ENCODE data around the gene TUBGCP4.
A peak's percentile ranks its signal among the peaks of the same experiment; 100 is the strongest.
"Not testable (repeated sequence)": the region's sequence is repeated elsewhere in the genome, so short reads cannot be mapped to it uniquely, and the experiment has no call there.

TUBGCP4 gene, protein sequence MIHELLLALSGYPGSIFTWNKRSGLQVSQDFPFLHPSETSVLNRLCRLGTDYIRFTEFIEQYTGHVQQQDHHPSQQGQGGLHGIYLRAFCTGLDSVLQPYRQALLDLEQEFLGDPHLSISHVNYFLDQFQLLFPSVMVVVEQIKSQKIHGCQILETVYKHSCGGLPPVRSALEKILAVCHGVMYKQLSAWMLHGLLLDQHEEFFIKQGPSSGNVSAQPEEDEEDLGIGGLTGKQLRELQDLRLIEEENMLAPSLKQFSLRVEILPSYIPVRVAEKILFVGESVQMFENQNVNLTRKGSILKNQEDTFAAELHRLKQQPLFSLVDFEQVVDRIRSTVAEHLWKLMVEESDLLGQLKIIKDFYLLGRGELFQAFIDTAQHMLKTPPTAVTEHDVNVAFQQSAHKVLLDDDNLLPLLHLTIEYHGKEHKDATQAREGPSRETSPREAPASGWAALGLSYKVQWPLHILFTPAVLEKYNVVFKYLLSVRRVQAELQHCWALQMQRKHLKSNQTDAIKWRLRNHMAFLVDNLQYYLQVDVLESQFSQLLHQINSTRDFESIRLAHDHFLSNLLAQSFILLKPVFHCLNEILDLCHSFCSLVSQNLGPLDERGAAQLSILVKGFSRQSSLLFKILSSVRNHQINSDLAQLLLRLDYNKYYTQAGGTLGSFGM

DNA sequence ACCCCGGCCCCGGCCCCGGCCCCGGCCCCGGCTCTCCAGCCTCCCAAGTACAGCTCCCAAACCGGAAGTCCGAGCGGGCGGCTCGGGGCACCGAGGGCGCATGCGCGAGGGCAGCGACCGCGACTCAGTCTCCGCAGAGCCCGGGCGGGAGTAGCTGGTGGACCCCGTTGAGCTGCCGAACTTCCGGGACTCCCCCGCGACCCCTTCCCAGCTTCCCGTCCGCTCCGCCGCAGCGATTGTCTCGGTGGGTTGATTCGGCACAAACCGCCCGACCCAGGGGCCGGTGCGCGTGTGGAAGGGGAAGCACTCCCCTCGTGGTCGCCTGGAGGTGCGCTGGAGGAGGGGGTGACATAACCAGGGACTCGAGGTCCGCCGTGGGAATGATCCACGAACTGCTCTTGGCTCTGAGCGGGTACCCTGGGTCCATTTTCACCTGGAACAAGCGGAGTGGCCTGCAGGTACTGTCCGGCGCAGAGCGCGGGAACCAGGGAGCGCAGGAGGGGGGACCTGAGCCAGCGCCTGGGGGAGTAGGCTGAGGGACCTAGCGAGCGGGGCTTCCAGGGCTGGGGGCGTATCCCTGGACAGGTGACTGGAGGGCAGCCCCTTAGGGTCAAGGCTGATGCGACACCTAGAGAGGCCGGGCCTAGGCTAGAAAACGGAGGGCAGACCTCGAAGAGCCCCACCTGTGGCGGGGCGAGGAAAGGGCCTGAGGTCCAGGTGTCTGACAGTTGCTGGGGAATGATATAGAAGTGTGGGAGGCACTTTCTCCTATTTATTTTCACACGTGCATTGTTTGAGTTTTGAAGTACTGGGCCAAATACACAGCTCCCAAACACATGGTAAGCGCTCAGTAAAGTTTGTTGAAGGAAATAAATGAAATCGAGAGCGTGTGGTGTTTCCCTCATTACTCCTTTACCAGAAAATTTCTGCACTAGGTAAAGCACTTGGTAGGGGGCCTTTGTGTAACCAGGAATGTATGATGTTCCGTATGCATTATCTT, at the start of gene TUBGCP4, which contains the start of gene ZSCAN29:
TSS of gene TUBGCP4 (plus strand) at position 127 of the 1,000 bp plus-strand sequence. CDS start at position 381, 254 bp downstream.
TSS of gene ZSCAN29 (minus strand) at position 69 of the 1,000 bp plus-strand sequence. CDS start 1,130 bp downstream, outside the sequence.
- DNase-seq: peak; percentile 93

DNA sequence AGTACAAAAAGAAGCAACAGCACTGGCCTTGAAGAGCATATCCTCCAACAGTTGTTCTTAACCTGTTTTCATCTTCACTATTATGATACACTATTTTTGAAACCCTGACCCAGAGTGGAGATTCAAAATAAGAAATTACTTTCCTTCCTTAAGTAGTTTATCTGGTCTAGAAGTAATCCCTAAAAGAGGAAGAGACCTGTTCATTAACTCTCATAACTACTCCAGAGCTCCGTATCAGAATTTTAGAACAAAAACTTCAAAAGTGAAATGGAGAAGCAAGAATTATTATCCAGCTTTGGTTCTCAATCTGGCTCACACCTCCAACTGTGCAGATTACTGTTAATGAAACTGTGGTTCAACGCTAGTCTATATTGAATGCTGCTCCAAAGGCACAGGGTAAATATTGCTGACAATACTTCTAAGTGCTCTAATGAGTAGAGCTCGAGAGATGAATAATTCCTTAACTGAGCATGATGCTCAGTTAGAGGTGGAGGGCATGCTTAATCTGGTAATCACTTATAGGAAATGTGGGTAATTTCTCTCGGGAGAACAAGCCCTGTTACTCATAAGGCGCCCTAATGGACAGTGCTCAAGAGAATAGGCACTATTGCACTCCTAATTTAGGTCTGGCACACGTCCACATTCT, 45.7 kb upstream of the TUBGCP4 start:
- no peak for DNase-seq

DNA sequence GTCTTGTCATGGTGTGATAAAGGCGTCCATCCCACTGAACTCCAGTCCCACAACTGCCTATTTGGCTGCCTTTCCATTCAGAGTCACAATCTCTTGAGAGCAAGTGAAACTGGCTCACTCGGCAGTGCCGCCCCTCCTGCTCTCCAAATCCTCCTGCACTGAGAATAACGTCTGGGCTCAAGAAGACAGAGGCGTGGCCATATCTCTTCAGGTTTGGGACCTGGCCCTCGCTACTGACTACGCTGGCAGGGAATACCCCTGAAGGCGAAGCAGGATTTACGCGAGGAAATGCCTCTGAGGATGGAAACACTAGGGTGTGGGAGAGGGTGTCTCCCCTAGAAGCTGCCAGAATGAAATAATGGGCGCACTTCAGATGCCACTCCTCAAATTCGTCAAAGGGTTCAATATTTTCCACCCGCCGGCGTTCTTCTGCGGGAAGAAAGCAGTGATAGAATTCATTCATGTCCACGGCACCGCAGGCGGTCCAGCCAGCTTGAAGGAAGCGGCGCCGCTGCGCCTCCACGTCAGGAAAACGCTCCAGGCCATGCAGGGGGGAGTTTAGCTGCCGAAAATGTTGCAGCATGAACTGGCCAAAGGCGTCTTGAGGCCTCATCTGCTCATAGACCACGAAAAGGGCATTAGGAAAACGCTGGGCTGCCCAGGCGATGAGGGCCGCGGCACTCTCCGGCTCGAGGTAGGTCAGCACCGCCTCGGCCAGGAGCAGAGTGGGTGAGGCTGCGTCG, 41.5 kb upstream of the TUBGCP4 start:
- DNase-seq: no peak

DNA sequence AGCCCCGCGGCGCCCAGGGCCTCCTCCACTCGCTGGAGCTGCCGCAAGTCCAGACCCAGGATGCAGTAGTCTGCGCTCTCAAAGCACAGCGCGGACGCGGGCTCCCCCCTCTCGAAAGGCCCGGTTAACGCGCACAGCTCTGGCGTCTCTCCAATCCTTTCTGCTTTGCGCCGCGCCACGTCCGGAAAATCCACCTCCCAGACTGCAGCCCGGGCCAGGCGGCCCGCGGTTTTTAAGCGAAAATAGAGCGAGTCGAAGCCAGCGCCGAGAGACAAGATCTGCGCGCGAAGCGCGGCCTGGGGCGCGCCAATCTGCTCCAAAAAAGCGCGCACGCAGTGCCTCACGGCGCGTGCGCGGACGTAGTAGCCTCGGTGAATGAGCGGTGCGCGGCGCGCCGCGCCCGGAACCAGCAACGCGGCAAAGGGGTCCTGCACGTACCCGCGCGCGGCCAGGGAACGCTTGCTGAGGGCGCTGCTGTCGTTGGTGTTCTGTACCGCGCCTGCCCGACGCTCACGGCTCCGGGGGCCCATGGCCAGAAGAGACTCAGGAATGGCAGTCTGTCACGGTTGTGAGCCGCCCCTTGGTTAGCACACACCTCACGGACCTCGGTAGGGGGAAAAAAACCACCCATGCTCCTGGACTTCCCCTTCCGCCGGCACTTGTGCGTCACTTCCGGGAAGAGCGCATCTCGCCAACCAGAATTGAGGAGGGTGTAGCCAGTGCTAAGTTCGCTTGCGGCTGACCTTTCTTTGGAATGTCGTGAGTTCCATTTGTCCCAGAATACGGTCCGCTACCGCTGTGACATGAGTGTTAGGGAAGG, 40.7 kb upstream of the TUBGCP4 start, which contains the start of gene LCMT2:
TSS of gene LCMT2 (minus strand) at position 614 of the 820 bp plus-strand sequence. CDS start at position 530, 84 bp downstream.
- peak; percentile 94 for DNase-seq

DNA sequence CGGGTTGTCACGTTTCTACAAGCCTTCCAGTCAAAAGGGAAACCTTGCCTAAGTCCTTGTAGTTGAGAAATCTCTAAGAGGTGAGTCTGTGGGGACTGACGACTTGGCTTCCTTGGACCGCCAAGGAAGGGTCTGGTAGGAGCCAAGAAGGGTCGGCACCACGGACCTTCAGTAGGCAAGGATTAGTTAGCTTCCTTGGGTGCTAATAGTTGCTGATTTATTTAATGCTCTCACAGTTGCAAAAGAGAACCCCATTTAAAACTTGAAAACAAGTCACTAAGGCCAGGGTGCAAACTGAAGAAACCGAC, 40.2 kb upstream of the TUBGCP4 start:
- no peak for DNase-seq

DNA sequence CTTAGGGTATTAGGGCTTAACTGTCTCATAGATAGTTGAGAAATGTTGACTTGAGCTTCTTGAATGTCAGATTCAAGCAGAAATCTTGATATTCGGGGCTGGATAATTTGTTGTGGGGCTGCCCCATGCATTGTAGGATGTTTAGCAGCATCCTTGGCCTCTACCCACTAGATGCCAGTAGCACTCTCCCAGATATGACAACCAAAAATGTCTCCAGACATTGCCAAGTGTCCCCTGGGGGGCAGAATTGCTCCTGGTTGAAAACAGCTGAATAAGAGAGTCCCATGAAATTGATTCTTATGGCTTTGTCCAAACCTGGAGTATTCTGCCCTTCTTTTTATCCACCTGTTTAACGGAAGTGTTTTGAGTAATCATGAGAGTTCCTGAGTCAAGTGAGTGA, 24.6 kb upstream of the TUBGCP4 start:
- no peak for DNase-seq

DNA sequence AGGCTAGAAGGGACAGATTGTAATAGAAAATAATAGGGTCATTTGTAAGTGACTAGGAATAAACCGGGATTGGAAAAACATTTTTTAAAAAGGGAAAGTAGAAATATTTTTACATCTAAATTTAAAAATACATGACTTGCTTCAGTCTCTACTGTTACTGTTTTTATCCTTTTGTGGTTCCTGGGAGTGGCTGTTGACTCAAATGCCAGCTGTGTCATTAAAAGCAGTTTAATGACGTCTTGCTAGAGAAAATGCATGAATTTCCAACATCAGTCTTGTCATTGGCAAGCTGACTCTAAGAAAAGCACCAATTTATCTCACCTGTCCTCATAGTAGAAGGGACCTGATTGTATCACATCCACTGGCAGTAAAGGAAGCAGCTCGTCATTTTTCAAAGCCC, 23.8 kb upstream of the TUBGCP4 start:
- no peak for DNase-seq

DNA sequence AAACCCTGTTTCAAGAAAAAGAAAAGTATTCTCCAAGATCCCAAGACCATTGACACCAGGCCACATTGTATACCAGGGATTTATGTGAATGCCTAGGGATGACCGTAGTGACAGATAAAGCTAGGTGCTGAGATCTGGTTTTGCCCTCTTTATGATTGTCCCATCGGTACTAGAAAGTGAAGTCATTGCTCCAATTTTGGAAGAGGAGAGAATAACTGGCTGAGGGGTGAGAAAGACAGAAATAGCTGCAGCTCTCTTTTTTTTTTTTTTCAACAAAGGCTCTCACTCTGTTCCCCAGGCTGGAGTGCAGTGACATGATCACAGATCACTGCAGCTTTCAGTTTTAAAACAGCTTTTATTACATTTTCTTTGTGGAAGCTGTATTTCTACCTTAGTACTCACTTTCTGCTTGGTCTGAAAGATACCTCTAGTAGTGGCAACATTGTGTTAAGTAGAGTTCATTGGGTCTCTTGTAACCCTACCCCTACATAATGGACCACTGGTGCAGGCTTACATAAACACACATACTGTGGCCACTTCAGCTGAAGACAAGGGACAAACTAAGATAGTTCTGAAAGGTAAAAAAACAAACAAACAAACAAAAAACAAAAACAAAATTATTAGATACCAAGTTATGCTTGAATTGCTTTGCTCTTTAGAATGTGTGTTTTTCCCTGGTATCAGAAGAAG, 18.1 kb upstream of the TUBGCP4 start:
- DNase-seq: no peak

DNA sequence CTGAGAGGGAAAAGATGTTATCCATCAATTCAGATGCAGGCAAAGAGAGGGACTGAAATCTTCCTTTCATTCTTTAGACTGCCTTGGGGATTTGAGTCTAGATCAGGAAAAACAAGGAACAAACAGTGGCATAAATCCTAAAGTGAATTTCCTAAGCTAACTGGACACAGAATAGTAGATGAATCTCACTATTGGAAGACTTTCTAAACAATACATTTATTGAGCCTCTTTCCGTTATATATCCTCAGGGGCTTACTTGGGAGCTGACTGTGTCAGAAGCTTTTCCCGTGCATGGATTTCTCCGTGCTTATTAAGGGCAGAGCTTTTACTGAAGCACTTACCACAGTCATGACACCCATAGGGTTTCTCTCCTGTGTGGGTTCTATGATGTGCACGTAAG, 10.1 kb upstream of the TUBGCP4 start:
- DNase-seq: no peak

DNA sequence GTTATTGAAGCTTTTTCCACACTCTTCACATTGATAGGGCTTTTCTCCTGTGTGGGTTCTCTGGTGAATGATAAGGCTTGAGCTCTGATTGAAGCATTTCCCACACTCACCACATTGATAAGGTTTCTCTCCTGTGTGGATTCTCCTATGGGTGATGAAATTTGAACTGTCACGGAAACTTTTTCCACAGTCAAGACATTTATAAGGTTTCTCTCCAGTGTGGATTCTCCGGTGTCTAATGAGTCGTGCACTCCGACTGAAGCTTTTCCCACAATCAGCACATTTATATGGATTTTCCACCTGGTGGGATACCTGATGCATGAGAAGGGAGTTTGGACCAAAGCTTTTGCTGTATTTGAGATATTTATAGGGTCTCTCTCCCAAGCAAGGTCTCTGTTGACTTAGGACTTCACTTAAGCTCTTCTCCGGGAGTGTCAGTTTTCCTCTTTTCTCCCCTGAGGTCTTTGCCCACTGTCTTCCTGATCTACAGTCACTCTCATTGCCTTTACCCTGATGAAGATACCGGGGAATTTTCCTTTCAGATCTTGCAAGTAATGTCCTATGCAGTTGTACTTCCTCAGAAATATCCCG, 9.5 kb upstream of the TUBGCP4 start:
- DNase-seq: no peak

DNA sequence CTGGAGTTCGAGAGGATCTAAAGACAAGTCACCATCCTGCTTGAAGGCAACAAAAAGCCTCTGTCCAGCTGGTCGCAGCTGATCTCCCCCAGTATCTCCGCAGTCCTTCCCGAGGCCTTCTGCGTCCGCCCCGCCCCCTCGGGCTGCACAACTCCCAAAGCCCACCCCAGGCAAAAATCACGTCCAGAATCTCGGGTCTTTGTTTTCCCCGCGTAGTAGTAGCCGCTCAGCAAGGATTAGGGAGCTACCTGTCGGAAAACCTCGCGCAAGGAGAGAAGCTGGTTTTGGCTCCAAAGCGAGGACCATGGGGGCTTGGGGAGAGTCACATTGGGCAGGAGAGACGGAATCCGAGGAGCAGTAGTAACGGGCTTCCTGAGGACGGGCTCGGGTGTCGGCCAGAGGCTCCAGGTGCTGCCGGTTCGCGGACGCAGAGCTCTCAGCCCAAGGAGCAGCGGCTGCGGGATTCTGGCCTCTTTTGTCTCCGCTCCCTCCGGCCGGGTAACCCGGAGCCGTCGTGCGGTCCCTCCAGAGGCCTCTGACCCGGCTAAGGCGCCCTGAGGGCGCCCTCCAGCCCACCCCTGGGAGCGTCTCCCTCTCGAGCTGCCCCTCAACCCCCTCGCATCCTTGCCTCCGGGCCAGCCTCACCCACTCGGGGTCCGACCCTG, 459 bp upstream of the TUBGCP4 start:
- DNase-seq: no peak

DNA sequence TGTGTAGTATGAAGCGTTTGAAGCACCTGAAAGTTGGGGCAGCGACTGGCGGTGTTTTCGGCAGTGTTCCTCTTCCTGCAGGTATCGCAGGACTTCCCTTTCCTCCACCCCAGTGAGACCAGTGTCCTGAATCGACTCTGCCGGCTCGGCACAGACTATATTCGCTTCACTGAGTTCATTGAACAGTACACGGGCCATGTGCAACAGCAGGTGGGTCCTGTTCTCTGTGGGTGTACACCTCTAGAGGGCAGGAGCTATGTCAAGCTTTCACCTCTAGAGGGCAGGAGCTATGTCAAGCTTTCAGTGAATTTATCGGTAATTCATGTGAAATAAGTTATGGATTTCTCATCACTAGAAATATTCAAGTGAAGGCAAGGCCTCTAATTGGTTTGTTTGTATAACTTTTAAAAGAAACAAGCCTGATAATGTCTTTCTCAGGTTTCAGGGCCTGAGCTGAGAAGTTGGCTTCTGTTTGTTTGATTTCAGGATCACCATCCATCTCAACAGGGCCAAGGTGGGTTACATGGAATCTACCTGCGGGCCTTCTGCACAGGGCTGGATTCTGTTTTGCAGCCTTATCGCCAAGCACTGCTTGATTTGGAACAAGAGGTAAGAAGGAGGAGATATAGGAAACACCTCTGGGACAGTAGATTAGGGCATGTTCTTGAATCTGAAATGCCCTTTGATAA, 5.3 kb downstream of the TUBGCP4 start:
- peak; percentile 59 for DNase-seq

DNA sequence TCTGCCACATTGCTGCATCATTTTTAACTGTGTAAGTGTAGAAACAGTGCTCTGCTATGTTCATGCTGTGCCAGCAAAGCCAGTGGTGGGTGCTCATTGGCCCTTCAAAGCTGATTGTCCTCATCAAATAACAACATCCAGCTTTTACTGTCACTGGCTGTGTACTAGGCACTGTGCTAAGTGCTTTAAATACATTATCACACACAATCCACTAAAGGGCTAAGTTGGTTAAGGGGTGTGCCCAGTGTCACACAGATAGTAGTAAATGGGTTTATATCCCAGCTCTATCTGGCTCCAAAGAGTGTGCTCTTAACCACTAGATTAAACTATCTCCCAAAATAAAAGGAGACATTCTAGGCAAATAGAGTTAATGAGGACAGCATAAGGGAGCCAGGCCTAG, 7.7 kb downstream of the TUBGCP4 start:
- DNase-seq: no peak

DNA sequence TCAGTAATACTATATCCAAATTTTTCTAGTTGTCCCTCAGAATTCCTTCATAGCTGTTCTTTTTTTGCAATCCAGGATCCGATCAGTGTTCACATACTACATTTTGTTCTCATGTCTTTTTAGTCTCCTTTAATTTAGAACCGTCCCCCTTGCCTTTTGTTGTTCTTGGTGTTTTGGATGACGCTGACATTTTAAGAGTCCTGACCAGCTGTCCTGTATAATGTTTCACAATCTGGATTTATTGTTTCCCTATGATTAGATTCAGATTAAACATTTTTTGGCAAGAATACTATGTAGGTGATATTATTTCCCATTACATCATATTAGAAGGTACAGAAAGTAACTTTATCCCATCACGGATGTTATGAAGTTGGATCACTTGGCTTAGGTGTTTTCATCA, 11.4 kb downstream of the TUBGCP4 start:
- DNase-seq: no peak

DNA sequence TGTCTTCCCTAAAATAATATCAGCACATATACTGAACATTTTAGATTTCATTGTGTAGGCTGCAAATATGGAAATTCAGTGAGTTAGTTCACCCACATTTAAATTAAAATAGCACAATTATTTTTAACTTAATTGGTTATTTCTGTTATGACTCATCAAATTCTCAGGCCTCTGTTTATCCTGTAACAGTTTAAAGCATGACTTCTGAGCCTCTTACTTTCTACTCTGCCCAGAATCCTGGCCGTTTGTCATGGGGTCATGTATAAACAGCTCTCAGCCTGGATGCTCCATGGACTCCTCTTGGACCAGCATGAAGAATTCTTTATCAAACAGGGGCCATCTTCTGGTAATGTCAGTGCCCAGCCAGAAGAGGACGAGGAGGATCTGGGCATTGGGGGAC, 12.2 kb downstream of the TUBGCP4 start:
- DNase-seq: no peak

DNA sequence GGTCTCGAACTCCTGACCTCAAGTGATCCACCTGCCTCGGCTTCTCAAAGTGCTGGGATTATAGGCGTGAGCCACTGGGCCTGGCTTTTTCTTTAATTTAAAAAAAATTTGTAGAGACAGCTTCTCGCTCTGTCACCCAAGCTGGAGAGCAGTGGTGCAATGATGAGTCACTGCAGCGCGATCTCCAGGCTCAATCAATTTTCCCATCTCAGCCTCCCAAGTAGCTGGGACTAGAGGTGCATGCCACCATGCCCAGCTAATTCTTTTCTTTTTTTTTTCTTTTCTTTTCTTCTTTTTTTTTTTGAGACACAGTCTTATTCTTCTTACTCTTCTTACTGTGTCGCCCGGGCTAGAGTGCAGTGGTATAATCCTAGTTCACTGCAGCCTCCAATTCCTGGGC, 19.8 kb downstream of the TUBGCP4 start:
- no peak for DNase-seq

DNA sequence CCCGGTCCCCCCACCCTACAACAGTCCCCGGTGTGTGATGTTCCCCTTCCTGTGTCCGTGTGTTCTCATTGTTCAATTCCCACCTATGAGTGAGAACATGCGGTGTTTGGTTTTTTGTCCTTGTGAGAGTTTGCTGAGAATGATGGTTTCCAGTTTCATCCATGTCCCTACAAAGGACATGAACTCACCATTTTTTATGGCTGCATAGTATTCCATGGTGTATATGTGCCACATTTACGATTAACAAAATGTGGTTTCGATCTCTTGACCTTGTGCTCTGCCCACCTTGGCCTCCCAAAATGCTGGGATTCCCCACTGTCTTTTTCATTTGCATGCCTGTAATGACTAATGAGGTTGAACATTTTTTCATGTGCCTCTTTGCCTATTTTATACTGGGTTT, 22.7 kb downstream of the TUBGCP4 start:
- not testable (repeated sequence) for DNase-seq

DNA sequence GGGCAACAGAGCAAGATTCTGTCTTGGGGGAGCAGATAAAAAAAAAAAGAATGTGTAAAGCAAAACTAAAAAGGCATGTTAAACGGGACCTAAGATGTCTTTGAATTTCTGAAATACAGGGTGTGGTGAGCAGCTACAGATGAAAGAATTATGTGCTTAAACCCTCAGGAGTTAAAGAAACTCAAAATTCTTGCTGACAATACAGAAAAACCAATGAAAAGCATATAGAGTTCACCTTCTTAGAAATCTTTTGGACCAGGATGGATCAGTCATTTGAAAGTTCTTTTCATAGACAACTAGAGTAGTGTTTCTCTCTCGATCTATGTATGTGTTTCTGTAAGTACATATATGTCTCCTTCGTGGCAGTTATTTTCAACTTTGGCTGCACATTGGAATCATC, 31.4 kb downstream of the TUBGCP4 start:
- DNase-seq: no peak

DNA sequence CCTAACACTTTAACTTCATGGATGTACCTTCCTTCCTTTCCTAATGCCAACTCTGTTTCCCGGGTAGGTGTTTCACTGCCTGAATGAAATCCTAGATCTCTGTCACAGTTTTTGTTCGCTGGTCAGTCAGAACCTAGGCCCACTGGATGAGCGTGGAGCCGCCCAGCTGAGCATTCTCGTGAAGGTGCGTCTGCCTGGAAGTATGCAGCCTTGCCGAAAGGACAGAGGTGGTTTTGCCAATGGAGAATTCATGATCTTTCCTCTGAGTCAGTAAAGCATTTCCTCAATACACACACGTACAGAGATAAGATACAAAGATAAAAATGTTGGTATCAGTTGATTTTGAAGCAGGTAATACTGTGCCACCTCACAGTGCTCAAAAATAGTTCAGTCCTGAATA, 32.7 kb downstream of the TUBGCP4 start:
- no peak for DNase-seq

Measured in activated CD8-positive, alpha-beta memory T cell treated with anti-CD3 and anti-CD28 coated beads for 24 hours (primary cell).